MCF 10A (cell line): ENCODE results near the gene LECT2. TPM values are rescaled to one million over a fixed set of nuclear protein-coding genes. Genes with fewer than 3 reads are reported as not detected.

Source experiments
- BruUV-seq: library from RNA; stranded (reverse); fragments of 400-500 nt; replicated peaks from 2 replicates; lab custom pipeline; 2021; lab: Mats Ljungman, UMichigan
- CTCF ChIA-PET: fragments of 300-600 bp; sonication (Branson Sonifier 250); formaldehyde crosslinking; extraction: SDS; loops from one replicate; lab custom pipeline; 2021; ENCODE audit warnings: antibody characterized with exemption, inconsistent platforms; lab: Yijun Ruan, JAX
- POLR2A ChIA-PET: fragments of 300-600, 350-650 bp; sonication (Branson Sonifier 250); formaldehyde crosslinking; extraction: SDS; loops from one replicate; lab custom pipeline; 2020; ENCODE audit warnings: antibody characterized with exemption, inconsistent platforms; lab: Yijun Ruan, JAX
- DNase-seq: peaks from one replicate; pipeline ENCODE4 v3.0.0-alpha.2; 2018; ENCODE audit not compliant: unreplicated experiment
- H3K27ac Mint-ChIP-seq: one replicate; pipeline ENCODE4 v1.8.0; 2022; ENCODE audit warnings: mild to moderate bottlenecking, low read depth, mixed read lengths; ENCODE audit not compliant: unreplicated experiment
- H3K27me3 Mint-ChIP-seq: one replicate; pipeline ENCODE4 v1.8.0; 2022; ENCODE audit warnings: mixed read lengths; ENCODE audit not compliant: insufficient read depth, unreplicated experiment
- H3K36me3 Mint-ChIP-seq: one replicate; pipeline ENCODE4 v1.8.0; 2022; ENCODE audit warnings: mild to moderate bottlenecking, moderate library complexity, mixed read lengths; ENCODE audit not compliant: insufficient read depth, unreplicated experiment
- H3K4me1 Mint-ChIP-seq: one replicate; pipeline ENCODE4 v1.8.0; 2022; ENCODE audit warnings: mixed read lengths; ENCODE audit not compliant: insufficient read depth, unreplicated experiment
- H3K4me3 Mint-ChIP-seq: one replicate; pipeline ENCODE4 v1.8.0; 2022; ENCODE audit warnings: mild to moderate bottlenecking, moderate library complexity, mixed read lengths; ENCODE audit not compliant: unreplicated experiment
- H3K9me3 Mint-ChIP-seq: one replicate; pipeline ENCODE4 v1.8.0; 2022; ENCODE audit warnings: mixed read lengths; ENCODE audit not compliant: unreplicated experiment
- CTCF ChIP-seq: fragments of 200-600 bp; IDR thresholded peaks from one replicate; pipeline ENCODE4 v1.8.0; 2022; ENCODE audit warnings: antibody characterized with exemption, mild to moderate bottlenecking; ENCODE audit not compliant: unreplicated experiment
- intact Hi-C: fragments of 100-400 bp; cut with micrococcal nuclease; formaldehyde crosslinking; loops from 2 replicates; pipeline ENCODE4 v1.14.1; 2022
- total RNA-seq: library from RNA; stranded (reverse); gene quantifications from 2 replicates; pipeline ENCODE4 v1.2.3, GENCODE V29; 2022

LECT2 gene
- total RNA-seq, 1 experiment from 2014 or later, result not detected

- ChIA-PET POLR2A (interaction anchor here (2.7 kb wide), 1 partner anchor 49 kb away, joined by 8 read pairs; the partner anchor contains the start of gene TGFBI), CTCF (interaction anchor here (1.2 to 1.5 kb wide), 2 partner anchors 10 to 194 kb away, joined by 3 to 5 read pairs; no protein-coding TSS in a partner anchor)
- Mint-ChIP-seq H3K9me3 (peaks cover 8% of the 10 kb centered on the region), H3K4me1 (peaks cover 9% of the 10 kb centered on the region), H3K36me3 (no peaks in the 10 kb centered on the region), H3K4me3 (no peak overlapping the region), H3K27ac (no peak overlapping the region), H3K27me3 (no peaks in the 10 kb centered on the region)
- intact Hi-C loops, result no loop called here
- DNase-seq, result no peak
- TF ChIP-seq CTCF, result no peak
- no TSS peak for BruUV-seq
Measured at GRCh38 chr5:135979510-135979909, 24.7 kb upstream of the LECT2 start.

- Mint-ChIP-seq H3K9me3 (peaks cover 8% of the 10 kb centered on the region), H3K36me3 (no peaks in the 10 kb centered on the region), H3K4me1 (peaks cover 15% of the 10 kb centered on the region), H3K27me3 (no peaks in the 10 kb centered on the region), H3K4me3 (no peak overlapping the region), H3K27ac (no peak overlapping the region)
- CTCF ChIA-PET, result interaction anchor here (1.2 to 1.5 kb wide), 2 partner anchors 11 to 25 kb away, joined by 3 read pairs; no protein-coding TSS in a partner anchor
- DNase-seq, result no peak
- POLR2A ChIA-PET, result no interaction called here
- TF ChIP-seq CTCF, result no peak
- BruUV-seq, result no TSS peak
- intact Hi-C loops, result no loop called here
Measured at GRCh38 chr5:135978993-135979392, 24.2 kb upstream of the LECT2 start.

- peaks cover 22% of the 10 kb centered on the region for H3K4me1 Mint-ChIP-seq
- H3K27me3 Mint-ChIP-seq, result no peaks in the 10 kb centered on the region
- DNase-seq, result no peak
- no TSS peak for BruUV-seq
- POLR2A ChIA-PET, result interaction anchor here (0.8 kb wide), 1 partner anchor 75 kb away, joined by 3 read pairs; no protein-coding TSS in a partner anchor
- H3K9me3 Mint-ChIP-seq, result peaks cover 8% of the 10 kb centered on the region
- H3K36me3 Mint-ChIP-seq, result no peaks in the 10 kb centered on the region
- CTCF ChIA-PET, result interaction anchor here (0.7 to 1.5 kb wide), 2 partner anchors 26 to 33 kb away, joined by 3 to 5 read pairs; no protein-coding TSS in a partner anchor
- no peak overlapping the region for H3K27ac Mint-ChIP-seq
- no peak overlapping the region for H3K4me3 Mint-ChIP-seq
- intact Hi-C loops, result no loop called here
- TF ChIP-seq CTCF, result no peak
Measured at GRCh38 chr5:135978212-135978631, 23.4 kb upstream of the LECT2 start.

- peaks cover 23% of the 10 kb centered on the region for H3K4me1 Mint-ChIP-seq
- no peak for DNase-seq
- intact Hi-C loops, result no loop called here
- no peak overlapping the region for H3K4me3 Mint-ChIP-seq
- ChIA-PET CTCF (interaction anchor here (1.5 kb wide), 1 partner anchor 26 kb away, joined by 3 read pairs; no protein-coding TSS in a partner anchor), POLR2A (interaction anchor here (0.8 kb wide), 1 partner anchor 75 kb away, joined by 3 read pairs; no protein-coding TSS in a partner anchor)
- H3K9me3 Mint-ChIP-seq, result peaks cover 8% of the 10 kb centered on the region
- TF ChIP-seq CTCF, result peak; percentile 21
- no peaks in the 10 kb centered on the region for H3K27me3 Mint-ChIP-seq
- no TSS peak for BruUV-seq
- H3K36me3 Mint-ChIP-seq, result no peaks in the 10 kb centered on the region
- H3K27ac Mint-ChIP-seq, result no peak overlapping the region
Measured at GRCh38 chr5:135977375-135977928, 22.7 kb upstream of the LECT2 start.
